ENCODE data around the gene TP73. TPM values are rescaled to one million over a fixed set of nuclear protein-coding genes. Genes with fewer than 3 reads are reported as not detected.
A peak's percentile ranks its signal among the peaks of the same experiment; 100 is the strongest.

TP73 gene
- total RNA-seq, 1 donor from 2014 or later: 3.6 TPM

GRCh38 chr1:3692598-3692997 lies 40.3 kb downstream of the TP73 start:
- H3K36me3 ChIP-seq: no peaks in the 10 kb centered on the region
- no peaks in the 10 kb centered on the region for H3K9me3 ChIP-seq
- H3K4me1 ChIP-seq: no peaks in the 10 kb centered on the region
- no peak for DNase-seq
- peaks cover 12% of the 10 kb centered on the region for H3K27me3 ChIP-seq (ENCODE audit: low read depth)
- intact Hi-C loops (cut with DNase I): no loop called here
- no peak for TF ChIP-seq CTCF (IDR thresholded peaks at IDR 0.05)
- no peak overlapping the region for H3K4me3 ChIP-seq
- no peak overlapping the region for H3K27ac ChIP-seq
- no peak for ATAC-seq

GRCh38 chr1:3693321-3693720 lies 41.0 kb downstream of the TP73 start:
- DNase-seq (no peak), ATAC-seq (no peak)
- intact Hi-C loops (cut with DNase I): no loop called here
- Histone ChIP-seq H3K4me3 (no peak overlapping the region), H3K36me3 (no peaks in the 10 kb centered on the region), H3K4me1 (no peaks in the 10 kb centered on the region), H3K9me3 (no peaks in the 10 kb centered on the region), H3K27me3 (ENCODE audit: low read depth) (peaks cover 20% of the 10 kb centered on the region), H3K27ac (no peak overlapping the region)
- TF ChIP-seq CTCF (IDR thresholded peaks at IDR 0.05): no peak

- Histone ChIP-seq H3K9me3 (no peaks in the 10 kb centered on the region), H3K4me3 (peak overlapping the region; percentile 23), H3K27ac (no peak overlapping the region), H3K36me3 (no peaks in the 10 kb centered on the region), H3K4me1 (no peaks in the 10 kb centered on the region), H3K27me3 (ENCODE audit: low read depth) (peaks cover 31% of the 10 kb centered on the region)
- intact Hi-C loops (cut with DNase I): no loop called here
- TF ChIP-seq CTCF (IDR thresholded peaks at IDR 0.05): peak; percentile 71
- peak; percentile 72 for DNase-seq
- peak; percentile 73 to 77 for ATAC-seq
These were observed 43.3 kb downstream of the TP73 start for GRCh38 chr1:3695326-3696217.

GRCh38 chr1:3696689-3697088 lies 44.4 kb downstream of the TP73 start:
- Histone ChIP-seq H3K27me3 (ENCODE audit: low read depth) (peaks cover 36% of the 10 kb centered on the region), H3K4me1 (no peaks in the 10 kb centered on the region), H3K36me3 (no peaks in the 10 kb centered on the region), H3K4me3 (no peak overlapping the region), H3K27ac (no peak overlapping the region), H3K9me3 (no peaks in the 10 kb centered on the region)
- intact Hi-C loops (cut with DNase I): no loop called here
- DNase-seq (no peak), ATAC-seq (no peak)
- no peak for TF ChIP-seq CTCF (IDR thresholded peaks at IDR 0.05)

GRCh38 chr1:3697104-3697503 lies 44.8 kb downstream of the TP73 start:
- Histone ChIP-seq H3K9me3 (no peaks in the 10 kb centered on the region), H3K36me3 (no peaks in the 10 kb centered on the region), H3K27ac (no peak overlapping the region), H3K4me1 (no peaks in the 10 kb centered on the region), H3K4me3 (no peak overlapping the region), H3K27me3 (ENCODE audit: low read depth) (peaks cover 36% of the 10 kb centered on the region)
- DNase-seq: no peak
- intact Hi-C loops (cut with DNase I): no loop called here
- no peak for TF ChIP-seq CTCF (IDR thresholded peaks at IDR 0.05)
- no peak for ATAC-seq

Measured in lower lobe of right lung (tissue), 2 donors.